ENCODE measurements around the gene FILIP1L.
A peak's percentile ranks its signal among the peaks of the same experiment; 100 is the strongest.

The FILIP1L gene

GRCh38 chr3:99877031-99877579 is 237.2 kb downstream of the FILIP1L start:
- Histone ChIP-seq H3K4me3 (ENCODE audit: severe bottlenecking) (no peak overlapping the region), H3K27me3 (ENCODE audit: insufficient read depth, poor library complexity, severe bottlenecking) (no peaks in the 10 kb centered on the region), H3K9me3 (ENCODE audit: severe bottlenecking) (no peaks in the 10 kb centered on the region), H3K36me3 (ENCODE audit: low read depth) (no peaks in the 10 kb centered on the region), H3K27ac (ENCODE audit: poor library complexity, severe bottlenecking) (peak overlapping the region; percentile 8), H3K4me1 (ENCODE audit: insufficient read depth, poor library complexity, severe bottlenecking) (peaks cover 34% of the 10 kb centered on the region)
- TF ChIP-seq, protein P1, sequence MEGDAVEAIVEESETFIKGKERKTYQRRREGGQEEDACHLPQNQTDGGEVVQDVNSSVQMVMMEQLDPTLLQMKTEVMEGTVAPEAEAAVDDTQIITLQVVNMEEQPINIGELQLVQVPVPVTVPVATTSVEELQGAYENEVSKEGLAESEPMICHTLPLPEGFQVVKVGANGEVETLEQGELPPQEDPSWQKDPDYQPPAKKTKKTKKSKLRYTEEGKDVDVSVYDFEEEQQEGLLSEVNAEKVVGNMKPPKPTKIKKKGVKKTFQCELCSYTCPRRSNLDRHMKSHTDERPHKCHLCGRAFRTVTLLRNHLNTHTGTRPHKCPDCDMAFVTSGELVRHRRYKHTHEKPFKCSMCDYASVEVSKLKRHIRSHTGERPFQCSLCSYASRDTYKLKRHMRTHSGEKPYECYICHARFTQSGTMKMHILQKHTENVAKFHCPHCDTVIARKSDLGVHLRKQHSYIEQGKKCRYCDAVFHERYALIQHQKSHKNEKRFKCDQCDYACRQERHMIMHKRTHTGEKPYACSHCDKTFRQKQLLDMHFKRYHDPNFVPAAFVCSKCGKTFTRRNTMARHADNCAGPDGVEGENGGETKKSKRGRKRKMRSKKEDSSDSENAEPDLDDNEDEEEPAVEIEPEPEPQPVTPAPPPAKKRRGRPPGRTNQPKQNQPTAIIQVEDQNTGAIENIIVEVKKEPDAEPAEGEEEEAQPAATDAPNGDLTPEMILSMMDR (IDR thresholded peaks at IDR 0.05; ENCODE audit: poor library complexity, severe bottlenecking), result no peak
- ATAC-seq (ENCODE audit: low read depth) (no peak), DNase-seq (ENCODE audit: low spot score) (no peak)

DNA sequence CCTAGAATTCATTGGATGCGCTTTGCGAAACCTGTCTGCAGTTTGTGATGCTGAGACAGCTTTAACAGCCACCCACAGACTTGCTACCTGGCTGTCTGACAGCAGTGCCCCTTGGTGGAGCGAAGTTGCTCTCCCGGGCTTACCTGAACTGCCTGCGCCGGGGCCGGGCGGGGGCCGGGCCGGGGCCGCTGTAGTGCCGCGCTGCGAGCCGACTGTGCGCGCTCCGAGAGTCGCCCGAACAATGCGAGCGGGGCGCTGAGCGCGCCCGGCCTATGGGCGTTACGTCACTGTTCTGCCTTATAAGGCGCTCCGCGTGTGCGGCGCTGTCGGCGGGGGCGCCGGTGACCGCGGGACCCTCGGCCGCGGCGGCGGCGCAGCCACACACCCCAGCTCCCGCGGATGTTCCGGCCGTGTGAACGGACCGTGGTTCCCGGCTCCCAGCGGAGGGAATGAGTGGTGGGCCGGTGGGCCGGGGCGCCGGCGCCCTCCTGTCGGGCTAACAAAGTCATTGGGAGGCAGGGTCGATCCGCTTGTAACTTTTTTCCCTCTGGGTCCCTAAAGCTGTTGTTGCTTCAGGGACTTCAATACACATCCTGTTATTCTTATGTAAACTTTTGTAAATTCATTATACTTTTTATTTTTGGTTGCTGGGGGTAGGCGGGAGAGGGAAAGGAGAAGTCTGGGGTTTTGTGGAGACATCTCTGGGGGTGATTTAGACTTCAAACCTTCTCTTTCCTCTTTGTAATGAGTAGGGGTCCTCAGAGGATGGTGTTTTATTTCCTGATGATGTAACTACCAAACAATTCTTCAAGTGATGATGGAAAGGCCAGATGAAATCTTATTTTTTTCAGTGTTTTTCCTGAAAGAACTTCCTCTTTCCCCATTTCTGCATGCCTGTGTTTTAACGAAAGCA is 238.1 kb downstream of the FILIP1L start:
- peaks cover 37% of the 10 kb centered on the region for H3K4me1 ChIP-seq (ENCODE audit: insufficient read depth, poor library complexity, severe bottlenecking)
- H3K27ac ChIP-seq (ENCODE audit: poor library complexity, severe bottlenecking), result peak overlapping the region; percentile 8
- no peaks in the 10 kb centered on the region for H3K27me3 ChIP-seq (ENCODE audit: insufficient read depth, poor library complexity, severe bottlenecking)
- no peaks in the 10 kb centered on the region for H3K9me3 ChIP-seq (ENCODE audit: severe bottlenecking)
- H3K4me3 ChIP-seq (ENCODE audit: severe bottlenecking), result peak overlapping the region; percentile 46
- peak; percentile 87 for ATAC-seq (ENCODE audit: low read depth)
- TF ChIP-seq, protein P1 (IDR thresholded peaks at IDR 0.05; ENCODE audit: poor library complexity, severe bottlenecking), result peak; percentile 30
- H3K36me3 ChIP-seq (ENCODE audit: low read depth), result no peaks in the 10 kb centered on the region
- DNase-seq (ENCODE audit: low spot score), result peak; percentile 69

DNA sequence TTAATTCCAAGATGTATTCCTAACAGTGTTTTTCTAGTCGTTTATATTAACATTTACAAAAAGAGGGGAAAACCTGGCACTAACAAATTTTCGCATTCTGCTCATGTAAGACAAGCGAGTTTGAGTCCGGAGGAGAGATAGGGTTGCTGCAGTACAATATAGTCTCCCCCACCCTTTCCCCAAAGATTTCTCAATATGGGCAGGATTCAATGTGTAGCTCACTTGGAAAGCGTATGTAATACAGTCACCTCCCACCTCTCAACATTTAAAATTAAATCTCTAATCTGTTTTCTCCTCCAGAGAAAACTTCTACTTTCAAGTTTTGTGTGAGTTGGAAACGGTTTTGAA is 238.7 kb downstream of the FILIP1L start:
- H3K9me3 ChIP-seq (ENCODE audit: severe bottlenecking), result no peaks in the 10 kb centered on the region
- peak overlapping the region; percentile 8 for H3K27ac ChIP-seq (ENCODE audit: poor library complexity, severe bottlenecking)
- TF ChIP-seq, protein P1 (IDR thresholded peaks at IDR 0.05; ENCODE audit: poor library complexity, severe bottlenecking), result no peak
- H3K36me3 ChIP-seq (ENCODE audit: low read depth), result no peaks in the 10 kb centered on the region
- no peak for DNase-seq (ENCODE audit: low spot score)
- H3K4me3 ChIP-seq (ENCODE audit: severe bottlenecking), result peak overlapping the region; percentile 46
- peak; percentile 62 for ATAC-seq (ENCODE audit: low read depth)
- peaks cover 37% of the 10 kb centered on the region for H3K4me1 ChIP-seq (ENCODE audit: insufficient read depth, poor library complexity, severe bottlenecking)
- H3K27me3 ChIP-seq (ENCODE audit: insufficient read depth, poor library complexity, severe bottlenecking), result no peaks in the 10 kb centered on the region

- TF ChIP-seq, protein P1 (IDR thresholded peaks at IDR 0.05; ENCODE audit: poor library complexity, severe bottlenecking), result no peak
- peaks cover 37% of the 10 kb centered on the region for H3K4me1 ChIP-seq (ENCODE audit: insufficient read depth, poor library complexity, severe bottlenecking)
Observed at GRCh38 chr3:99874237-99875002, 239.9 kb downstream of the FILIP1L start.

More at GRCh38 chr3:99874237-99875002, 239.9 kb downstream of the FILIP1L start:
- Histone ChIP-seq H3K4me3 (ENCODE audit: severe bottlenecking) (no peak overlapping the region), H3K27me3 (ENCODE audit: insufficient read depth, poor library complexity, severe bottlenecking) (no peaks in the 10 kb centered on the region), H3K27ac (ENCODE audit: poor library complexity, severe bottlenecking) (no peak overlapping the region), H3K9me3 (ENCODE audit: severe bottlenecking) (no peaks in the 10 kb centered on the region), H3K36me3 (ENCODE audit: low read depth) (no peaks in the 10 kb centered on the region)
- ATAC-seq (ENCODE audit: low read depth) (no peak), DNase-seq (ENCODE audit: low spot score) (no peak)
